Measurements from ENCODE around the gene SMCO4. TPM values are rescaled to one million over a fixed set of nuclear protein-coding genes. Genes with fewer than 3 reads are reported as not detected.
A peak's percentile ranks its signal among the peaks of the same experiment; 100 is the strongest.

The SMCO4 gene
- total and polyA plus RNA-seq, 2 experiments from 2014 or later, result 42.2 to 49.0 TPM

DNA sequence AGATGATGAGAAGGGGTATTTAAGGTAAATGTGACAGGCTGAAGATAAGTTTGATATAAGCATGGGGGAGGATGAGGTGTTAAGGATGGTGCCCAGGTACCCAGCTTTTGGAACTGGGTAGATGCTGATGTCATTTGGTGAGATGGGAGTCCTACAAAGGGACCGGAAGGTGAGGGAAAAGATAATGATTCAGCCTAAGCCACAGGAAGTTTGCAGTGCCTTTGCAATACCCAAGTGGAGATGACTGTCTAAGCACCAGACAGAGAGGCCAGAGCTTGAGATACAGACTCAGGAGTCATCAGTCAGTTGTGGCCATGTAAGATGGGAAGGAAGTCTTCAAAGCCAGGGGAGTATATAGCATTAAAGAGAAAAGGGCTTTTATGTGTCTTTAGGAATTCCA, 30.0 kb upstream of the SMCO4 start:
- 0 out of 2 replicates have a peak overlapping the region, but pooled peaks have one; percentile 28 for H2AFZ ChIP-seq
- no peak for DNase-seq (ENCODE audit: low spot score)
- H3F3A ChIP-seq (replicated peaks; ENCODE audit: low read depth), result no peaks in the 10 kb centered on the region
- H3K27me3 ChIP-seq (ENCODE audit: insufficient read depth), result no peaks in the 10 kb centered on the region
- TF ChIP-seq NANOG (IDR thresholded peaks at IDR 0.05; ENCODE audit: borderline replicate concordance) (no peak), CREB1 (CRISPR knock-in tag; IDR thresholded peaks at IDR 0.05; ENCODE audit: low read depth) (no peak), POLR2AphosphoS5 (IDR thresholded peaks at IDR 0.05; ENCODE audit: low read depth) (no peak), STAT1 (IDR thresholded peaks at IDR 0.05; ENCODE audit: unreplicated experiment) (no peak)
- TF ChIP-seq, protein P1, sequence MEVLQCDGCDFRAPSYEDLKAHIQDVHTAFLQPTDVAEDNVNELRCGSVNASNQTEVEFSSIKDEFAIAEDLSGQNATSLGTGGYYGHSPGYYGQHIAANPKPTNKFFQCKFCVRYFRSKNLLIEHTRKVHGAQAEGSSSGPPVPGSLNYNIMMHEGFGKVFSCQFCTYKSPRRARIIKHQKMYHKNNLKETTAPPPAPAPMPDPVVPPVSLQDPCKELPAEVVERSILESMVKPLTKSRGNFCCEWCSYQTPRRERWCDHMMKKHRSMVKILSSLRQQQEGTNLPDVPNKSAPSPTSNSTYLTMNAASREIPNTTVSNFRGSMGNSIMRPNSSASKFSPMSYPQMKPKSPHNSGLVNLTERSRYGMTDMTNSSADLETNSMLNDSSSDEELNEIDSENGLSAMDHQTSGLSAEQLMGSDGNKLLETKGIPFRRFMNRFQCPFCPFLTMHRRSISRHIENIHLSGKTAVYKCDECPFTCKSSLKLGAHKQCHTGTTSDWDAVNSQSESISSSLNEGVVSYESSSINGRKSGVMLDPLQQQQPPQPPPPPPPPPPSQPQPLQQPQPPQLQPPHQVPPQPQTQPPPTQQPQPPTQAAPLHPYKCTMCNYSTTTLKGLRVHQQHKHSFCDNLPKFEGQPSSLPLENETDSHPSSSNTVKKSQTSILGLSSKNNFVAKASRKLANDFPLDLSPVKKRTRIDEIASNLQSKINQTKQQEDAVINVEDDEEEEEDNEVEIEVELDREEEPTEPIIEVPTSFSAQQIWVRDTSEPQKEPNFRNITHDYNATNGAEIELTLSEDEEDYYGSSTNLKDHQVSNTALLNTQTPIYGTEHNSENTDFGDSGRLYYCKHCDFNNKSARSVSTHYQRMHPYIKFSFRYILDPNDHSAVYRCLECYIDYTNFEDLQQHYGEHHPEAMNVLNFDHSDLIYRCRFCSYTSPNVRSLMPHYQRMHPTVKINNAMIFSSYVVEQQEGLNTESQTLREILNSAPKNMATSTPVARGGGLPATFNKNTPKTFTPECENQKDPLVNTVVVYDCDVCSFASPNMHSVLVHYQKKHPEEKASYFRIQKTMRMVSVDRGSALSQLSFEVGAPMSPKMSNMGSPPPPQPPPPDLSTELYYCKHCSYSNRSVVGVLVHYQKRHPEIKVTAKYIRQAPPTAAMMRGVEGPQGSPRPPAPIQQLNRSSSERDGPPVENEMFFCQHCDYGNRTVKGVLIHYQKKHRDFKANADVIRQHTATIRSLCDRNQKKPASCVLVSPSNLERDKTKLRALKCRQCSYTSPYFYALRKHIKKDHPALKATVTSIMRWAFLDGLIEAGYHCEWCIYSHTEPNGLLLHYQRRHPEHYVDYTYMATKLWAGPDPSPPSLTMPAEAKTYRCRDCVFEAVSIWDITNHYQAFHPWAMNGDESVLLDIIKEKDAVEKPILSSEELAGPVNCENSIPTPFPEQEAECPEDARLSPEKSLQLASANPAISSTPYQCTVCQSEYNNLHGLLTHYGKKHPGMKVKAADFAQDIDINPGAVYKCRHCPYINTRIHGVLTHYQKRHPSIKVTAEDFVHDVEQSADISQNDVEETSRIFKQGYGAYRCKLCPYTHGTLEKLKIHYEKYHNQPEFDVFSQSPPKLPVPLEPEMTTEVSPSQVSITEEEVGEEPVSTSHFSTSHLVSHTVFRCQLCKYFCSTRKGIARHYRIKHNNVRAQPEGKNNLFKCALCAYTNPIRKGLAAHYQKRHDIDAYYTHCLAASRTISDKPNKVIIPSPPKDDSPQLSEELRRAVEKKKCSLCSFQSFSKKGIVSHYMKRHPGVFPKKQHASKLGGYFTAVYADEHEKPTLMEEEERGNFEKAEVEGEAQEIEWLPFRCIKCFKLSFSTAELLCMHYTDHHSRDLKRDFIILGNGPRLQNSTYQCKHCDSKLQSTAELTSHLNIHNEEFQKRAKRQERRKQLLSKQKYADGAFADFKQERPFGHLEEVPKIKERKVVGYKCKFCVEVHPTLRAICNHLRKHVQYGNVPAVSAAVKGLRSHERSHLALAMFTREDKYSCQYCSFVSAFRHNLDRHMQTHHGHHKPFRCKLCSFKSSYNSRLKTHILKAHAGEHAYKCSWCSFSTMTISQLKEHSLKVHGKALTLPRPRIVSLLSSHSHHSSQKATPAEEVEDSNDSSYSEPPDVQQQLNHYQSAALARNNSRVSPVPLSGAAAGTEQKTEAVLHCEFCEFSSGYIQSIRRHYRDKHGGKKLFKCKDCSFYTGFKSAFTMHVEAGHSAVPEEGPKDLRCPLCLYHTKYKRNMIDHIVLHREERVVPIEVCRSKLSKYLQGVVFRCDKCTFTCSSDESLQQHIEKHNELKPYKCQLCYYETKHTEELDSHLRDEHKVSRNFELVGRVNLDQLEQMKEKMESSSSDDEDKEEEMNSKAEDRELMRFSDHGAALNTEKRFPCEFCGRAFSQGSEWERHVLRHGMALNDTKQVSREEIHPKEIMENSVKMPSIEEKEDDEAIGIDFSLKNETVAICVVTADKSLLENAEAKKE (CRISPR knock-in tag; IDR thresholded peaks at IDR 0.05), result no peak
- TF ChIP-seq, protein P2, sequence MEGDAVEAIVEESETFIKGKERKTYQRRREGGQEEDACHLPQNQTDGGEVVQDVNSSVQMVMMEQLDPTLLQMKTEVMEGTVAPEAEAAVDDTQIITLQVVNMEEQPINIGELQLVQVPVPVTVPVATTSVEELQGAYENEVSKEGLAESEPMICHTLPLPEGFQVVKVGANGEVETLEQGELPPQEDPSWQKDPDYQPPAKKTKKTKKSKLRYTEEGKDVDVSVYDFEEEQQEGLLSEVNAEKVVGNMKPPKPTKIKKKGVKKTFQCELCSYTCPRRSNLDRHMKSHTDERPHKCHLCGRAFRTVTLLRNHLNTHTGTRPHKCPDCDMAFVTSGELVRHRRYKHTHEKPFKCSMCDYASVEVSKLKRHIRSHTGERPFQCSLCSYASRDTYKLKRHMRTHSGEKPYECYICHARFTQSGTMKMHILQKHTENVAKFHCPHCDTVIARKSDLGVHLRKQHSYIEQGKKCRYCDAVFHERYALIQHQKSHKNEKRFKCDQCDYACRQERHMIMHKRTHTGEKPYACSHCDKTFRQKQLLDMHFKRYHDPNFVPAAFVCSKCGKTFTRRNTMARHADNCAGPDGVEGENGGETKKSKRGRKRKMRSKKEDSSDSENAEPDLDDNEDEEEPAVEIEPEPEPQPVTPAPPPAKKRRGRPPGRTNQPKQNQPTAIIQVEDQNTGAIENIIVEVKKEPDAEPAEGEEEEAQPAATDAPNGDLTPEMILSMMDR (conservative IDR thresholded peaks at IDR 0.05; ENCODE audit: low read depth in 2 of 2), result no peak
- TF ChIP-seq, protein P3, sequence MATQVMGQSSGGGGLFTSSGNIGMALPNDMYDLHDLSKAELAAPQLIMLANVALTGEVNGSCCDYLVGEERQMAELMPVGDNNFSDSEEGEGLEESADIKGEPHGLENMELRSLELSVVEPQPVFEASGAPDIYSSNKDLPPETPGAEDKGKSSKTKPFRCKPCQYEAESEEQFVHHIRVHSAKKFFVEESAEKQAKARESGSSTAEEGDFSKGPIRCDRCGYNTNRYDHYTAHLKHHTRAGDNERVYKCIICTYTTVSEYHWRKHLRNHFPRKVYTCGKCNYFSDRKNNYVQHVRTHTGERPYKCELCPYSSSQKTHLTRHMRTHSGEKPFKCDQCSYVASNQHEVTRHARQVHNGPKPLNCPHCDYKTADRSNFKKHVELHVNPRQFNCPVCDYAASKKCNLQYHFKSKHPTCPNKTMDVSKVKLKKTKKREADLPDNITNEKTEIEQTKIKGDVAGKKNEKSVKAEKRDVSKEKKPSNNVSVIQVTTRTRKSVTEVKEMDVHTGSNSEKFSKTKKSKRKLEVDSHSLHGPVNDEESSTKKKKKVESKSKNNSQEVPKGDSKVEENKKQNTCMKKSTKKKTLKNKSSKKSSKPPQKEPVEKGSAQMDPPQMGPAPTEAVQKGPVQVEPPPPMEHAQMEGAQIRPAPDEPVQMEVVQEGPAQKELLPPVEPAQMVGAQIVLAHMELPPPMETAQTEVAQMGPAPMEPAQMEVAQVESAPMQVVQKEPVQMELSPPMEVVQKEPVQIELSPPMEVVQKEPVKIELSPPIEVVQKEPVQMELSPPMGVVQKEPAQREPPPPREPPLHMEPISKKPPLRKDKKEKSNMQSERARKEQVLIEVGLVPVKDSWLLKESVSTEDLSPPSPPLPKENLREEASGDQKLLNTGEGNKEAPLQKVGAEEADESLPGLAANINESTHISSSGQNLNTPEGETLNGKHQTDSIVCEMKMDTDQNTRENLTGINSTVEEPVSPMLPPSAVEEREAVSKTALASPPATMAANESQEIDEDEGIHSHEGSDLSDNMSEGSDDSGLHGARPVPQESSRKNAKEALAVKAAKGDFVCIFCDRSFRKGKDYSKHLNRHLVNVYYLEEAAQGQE (IDR thresholded peaks at IDR 0.05; ENCODE audit: unreplicated experiment), result no peak
- TF ChIP-seq, protein P4, sequence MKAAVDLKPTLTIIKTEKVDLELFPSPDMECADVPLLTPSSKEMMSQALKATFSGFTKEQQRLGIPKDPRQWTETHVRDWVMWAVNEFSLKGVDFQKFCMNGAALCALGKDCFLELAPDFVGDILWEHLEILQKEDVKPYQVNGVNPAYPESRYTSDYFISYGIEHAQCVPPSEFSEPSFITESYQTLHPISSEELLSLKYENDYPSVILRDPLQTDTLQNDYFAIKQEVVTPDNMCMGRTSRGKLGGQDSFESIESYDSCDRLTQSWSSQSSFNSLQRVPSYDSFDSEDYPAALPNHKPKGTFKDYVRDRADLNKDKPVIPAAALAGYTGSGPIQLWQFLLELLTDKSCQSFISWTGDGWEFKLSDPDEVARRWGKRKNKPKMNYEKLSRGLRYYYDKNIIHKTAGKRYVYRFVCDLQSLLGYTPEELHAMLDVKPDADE (IDR thresholded peaks at IDR 0.05), result no peak
- Mint-ChIP-seq H3K27ac (no peak overlapping the region), H3K36me3 (ENCODE audit: low read depth) (no peaks in the 10 kb centered on the region), H3K9me3 (no peaks in the 10 kb centered on the region; the same call in 2 of the 3 replicates), H3K4me1 (peaks cover 6% of the 10 kb centered on the region; the same call in 2 of the 3 replicates), H3K4me3 (no peak overlapping the region), H3K27me3 (ENCODE audit: insufficient read depth, low read depth, poor library complexity) (no peaks in the 10 kb centered on the region)
- no peaks in the 10 kb centered on the region for H3K9me2 ChIP-seq (ENCODE audit: insufficient read depth)
- H3K4me1 ChIP-seq (ENCODE audit: insufficient read depth), result no peaks in the 10 kb centered on the region
- H3K4me3 ChIP-seq, result no peak overlapping the region
- no peaks in the 10 kb centered on the region for H4K20me1 ChIP-seq (replicated peaks; ENCODE audit: insufficient read depth)
- no peak overlapping the region for H3K4me2 ChIP-seq
- no peak for ATAC-seq
- H3K36me3 ChIP-seq (ENCODE audit: insufficient read depth), result no peaks in the 10 kb centered on the region
- H3K27ac ChIP-seq (ENCODE audit: low read depth), result no peak overlapping the region
- no peaks in the 10 kb centered on the region for H3K79me2 ChIP-seq (replicated peaks; ENCODE audit: insufficient read depth)

Measured in GM23338 (cell line).